D721Med (cell line): Measurements from ENCODE around the gene DNAAF5.
"Not testable (repeated sequence)": the region's sequence is repeated elsewhere in the genome, so short reads cannot be mapped to it uniquely, and the experiment has no call there.

Experiments
- DNase-seq: peaks from one replicate; pipeline ENCODE4 v3.0.0; 2011; ENCODE audit warnings: low spot score; ENCODE audit not compliant: insufficient read length
- FAIRE-seq: peaks from 2 replicates; lab custom pipeline; 2011; peaks lifted over from hg19 to GRCh38; lab: Jason Lieb, UNC
- CTCF ChIP-seq: IDR thresholded peaks from 2 replicates; pipeline ENCODE4 v1.5.1; 2012; ENCODE audit warnings: mild to moderate bottlenecking, control low read depth; ENCODE audit not compliant: insufficient read depth; ENCODE audit errors: missing control alignments

Gene DNAAF5

GRCh38 chr7:802500-803242, 76.2 kb downstream of the DNAAF5 start:
- FAIRE-seq (no peak), DNase-seq (no peak)
- no peak for TF ChIP-seq CTCF

- TF ChIP-seq CTCF, result no peak
- FAIRE-seq (no peak), DNase-seq (no peak)
Observed at GRCh38 chr7:803243-803635, 76.7 kb downstream of the DNAAF5 start.

GRCh38 chr7:803796-804195, 77.3 kb downstream of the DNAAF5 start:
- not testable (repeated sequence) for FAIRE-seq, DNase-seq

- no peak for TF ChIP-seq CTCF
- no peak for FAIRE-seq
Observed at GRCh38 chr7:805261-805660, 78.8 kb downstream of the DNAAF5 start.

GRCh38 chr7:815284-816216, 89.1 kb downstream of the DNAAF5 start:
- FAIRE-seq, result no peak
- DNase-seq, result peak; percentile 53
- TF ChIP-seq CTCF, result no peak

More at GRCh38 chr7:805261-805660, 78.8 kb downstream of the DNAAF5 start:
- no peak for DNase-seq

GRCh38 chr7:816300-816750, 89.8 kb downstream of the DNAAF5 start:
- FAIRE-seq, result no peak
- peak; percentile 92 for DNase-seq
- TF ChIP-seq CTCF, result no peak

- TF ChIP-seq CTCF, result no peak
- DNase-seq (no peak), FAIRE-seq (no peak)
Observed at GRCh38 chr7:816751-817671, 90.5 kb downstream of the DNAAF5 start.
